GM19193 (cell line): Measurements from ENCODE around the gene METTL15.

Experiments used
- POLR2A ChIP-seq: IDR thresholded peaks from 4 replicates; pipeline ENCODE4 v1.6.1; 2011; ENCODE audit not compliant: insufficient read depth, insufficient read length; ENCODE audit errors: extremely low read depth

Gene METTL15

GRCh38 chr11:28146123-28146751 is 38.0 kb downstream of the METTL15 start:
- no peak for TF ChIP-seq POLR2A

DNA sequence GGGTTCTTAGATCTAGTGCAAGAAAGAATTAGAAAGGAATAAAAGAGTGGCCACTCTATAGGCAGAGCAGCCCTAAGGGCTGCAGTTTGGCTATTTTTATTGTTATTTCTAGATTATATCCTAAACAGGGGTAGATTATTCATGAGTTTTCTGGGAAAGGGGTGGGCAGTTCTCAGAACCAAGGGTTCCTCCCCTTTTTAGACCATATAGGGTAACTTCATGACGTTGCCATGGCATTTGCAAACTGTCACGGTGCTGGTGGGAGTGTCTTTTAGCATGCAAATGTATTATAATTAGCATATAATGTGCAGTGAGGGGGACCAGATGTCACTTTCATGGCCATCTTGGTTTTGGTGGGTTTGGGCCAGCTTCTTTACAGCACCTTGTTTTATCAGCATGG is 44.6 kb downstream of the METTL15 start:
- no peak for TF ChIP-seq POLR2A

DNA sequence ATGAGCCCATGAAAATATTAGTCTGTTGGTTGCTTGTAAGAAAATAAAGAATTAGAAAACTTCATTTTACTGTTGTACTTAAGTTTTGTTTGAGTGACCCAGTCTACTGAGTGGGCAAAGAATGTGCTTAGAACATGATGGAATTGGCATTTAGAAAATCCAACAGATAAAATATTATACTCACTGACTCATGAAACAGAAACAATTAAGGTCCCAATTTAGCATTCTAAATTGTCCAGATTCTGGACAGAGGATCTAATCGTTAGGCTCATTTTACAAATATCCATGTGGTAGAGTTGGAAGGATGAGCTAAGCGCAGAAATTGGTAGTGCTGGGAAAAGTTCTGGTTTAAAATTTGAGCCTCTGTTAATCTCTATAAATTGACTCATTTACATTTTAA is 45.4 kb downstream of the METTL15 start:
- no peak for TF ChIP-seq POLR2A

DNA sequence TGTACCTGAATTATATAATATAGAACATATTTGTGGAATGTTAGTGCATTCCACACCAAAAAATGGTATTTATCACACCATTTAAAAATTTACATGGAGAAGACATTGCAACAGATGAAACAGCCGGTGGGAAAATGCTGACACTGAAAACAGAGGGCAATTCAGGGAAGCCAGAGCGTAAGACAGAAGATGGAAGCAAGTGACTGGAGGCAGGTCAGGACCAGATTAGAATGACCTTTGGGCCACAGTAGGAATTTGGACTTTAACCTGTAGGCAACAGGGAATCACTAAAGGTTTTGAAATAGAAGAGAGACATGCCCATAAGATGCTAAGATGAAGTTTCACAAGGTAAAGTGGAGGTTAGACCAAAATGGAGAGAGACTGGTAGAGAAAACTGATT is 60.5 kb downstream of the METTL15 start:
- TF ChIP-seq POLR2A: no peak

DNA sequence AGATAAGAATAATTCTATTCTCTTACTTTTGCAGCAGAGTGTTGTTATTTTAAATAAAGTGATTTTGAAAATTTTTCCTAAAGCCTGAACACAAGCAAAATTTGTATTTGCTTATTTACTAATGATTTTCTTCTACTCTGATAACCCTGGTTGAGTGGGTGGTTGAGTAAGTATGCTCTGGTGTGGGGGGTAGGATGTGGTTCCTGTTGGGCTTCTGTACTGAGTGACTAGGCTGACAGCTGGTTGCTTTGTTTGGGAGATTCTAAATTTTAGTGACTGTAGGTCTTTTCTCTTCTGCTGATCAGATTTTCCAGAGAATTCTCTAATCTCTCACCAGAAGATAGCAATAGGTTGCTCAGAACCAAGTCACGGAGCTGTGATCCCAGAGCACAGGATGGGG is 61.6 kb downstream of the METTL15 start:
- TF ChIP-seq POLR2A: no peak

GRCh38 chr11:28170759-28171158 is 62.6 kb downstream of the METTL15 start:
- TF ChIP-seq POLR2A: no peak

DNA sequence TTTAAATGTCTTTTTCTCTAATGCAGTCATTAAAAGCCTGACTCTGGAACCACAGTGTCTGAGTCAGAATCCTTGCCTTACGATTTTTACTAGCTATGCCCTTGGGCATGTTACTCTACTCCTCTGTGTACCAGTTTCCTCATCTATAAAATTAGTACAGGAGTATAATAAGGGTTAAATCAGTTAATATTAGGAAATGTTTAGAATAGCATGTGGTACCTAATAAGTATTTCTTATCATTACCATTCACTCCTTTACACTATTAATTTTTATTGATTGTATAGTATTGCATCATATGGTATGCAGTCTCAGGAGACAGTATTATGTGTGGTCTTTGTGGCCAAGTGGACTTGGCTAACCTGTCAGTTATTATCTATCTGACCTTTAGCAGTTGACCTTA is 68.2 kb downstream of the METTL15 start:
- no peak for TF ChIP-seq POLR2A

GRCh38 chr11:28195449-28195848 is 87.3 kb downstream of the METTL15 start:
- no peak for TF ChIP-seq POLR2A

GRCh38 chr11:28209906-28210305 is 101.7 kb downstream of the METTL15 start:
- TF ChIP-seq POLR2A: no peak

DNA sequence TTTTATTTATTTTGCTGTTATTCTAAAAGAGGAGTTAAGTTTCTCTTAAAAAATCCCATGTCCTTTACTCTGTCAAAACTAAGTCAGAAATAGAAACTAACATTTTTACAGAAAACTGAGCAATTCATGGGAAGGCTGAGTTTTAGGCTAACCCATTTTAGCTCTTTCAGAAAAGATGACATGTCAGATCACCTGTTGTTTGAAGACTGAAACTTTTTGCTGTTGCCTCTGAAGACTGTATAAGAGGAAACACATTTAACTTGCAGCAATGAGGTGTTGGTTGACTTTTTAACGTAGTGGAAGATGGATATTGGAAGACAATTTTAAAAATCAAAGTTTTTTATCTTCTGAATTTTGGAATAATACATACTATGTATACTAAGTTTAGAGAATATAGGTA is 115.4 kb downstream of the METTL15 start:
- no peak for TF ChIP-seq POLR2A

DNA sequence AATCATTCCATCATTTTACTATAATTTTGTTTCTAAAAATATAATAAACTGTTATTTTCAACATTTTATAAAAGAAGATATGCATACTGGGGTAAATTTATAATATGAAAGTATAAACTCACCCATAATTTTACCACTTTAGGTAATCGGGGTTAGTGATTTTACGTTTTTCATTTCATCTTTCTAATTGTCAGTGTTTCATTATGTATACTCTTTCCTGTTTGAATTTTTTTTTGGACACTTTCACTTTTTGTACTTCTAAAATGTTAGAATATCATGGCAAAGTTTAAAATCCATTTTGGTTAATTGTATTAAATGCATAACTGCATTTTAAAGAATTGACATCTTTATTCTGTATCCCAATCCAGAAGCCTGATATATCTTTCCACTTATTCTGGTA is 115.8 kb downstream of the METTL15 start:
- TF ChIP-seq POLR2A: no peak

- no peak for TF ChIP-seq POLR2A
Measured at GRCh38 chr11:28227460-28227859, 119.3 kb downstream of the METTL15 start.

GRCh38 chr11:28228196-28228895 is 120.2 kb downstream of the METTL15 start:
- no peak for TF ChIP-seq POLR2A

DNA sequence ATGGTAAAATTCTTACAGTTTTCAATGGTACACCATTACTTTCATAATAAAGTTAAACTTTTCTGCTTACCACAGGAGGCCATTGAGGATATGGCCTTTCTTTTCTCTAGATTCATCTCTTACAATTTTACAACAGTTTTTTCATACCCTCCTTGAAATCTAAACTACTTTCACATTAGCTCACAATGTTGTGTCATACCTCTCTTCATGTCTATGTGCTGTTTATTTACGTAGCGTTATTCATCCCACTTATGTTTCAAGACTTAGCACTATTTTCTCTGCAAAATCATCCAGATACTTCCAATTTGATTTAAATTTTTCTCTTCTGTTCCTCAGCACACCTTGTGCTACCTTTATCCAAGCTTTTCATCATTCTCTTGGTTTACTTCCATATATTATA is 123.3 kb downstream of the METTL15 start:
- TF ChIP-seq POLR2A: no peak

GRCh38 chr11:28232649-28233048 is 124.5 kb downstream of the METTL15 start:
- no peak for TF ChIP-seq POLR2A

GRCh38 chr11:28241760-28242159 is 133.6 kb downstream of the METTL15 start:
- TF ChIP-seq POLR2A: no peak

DNA sequence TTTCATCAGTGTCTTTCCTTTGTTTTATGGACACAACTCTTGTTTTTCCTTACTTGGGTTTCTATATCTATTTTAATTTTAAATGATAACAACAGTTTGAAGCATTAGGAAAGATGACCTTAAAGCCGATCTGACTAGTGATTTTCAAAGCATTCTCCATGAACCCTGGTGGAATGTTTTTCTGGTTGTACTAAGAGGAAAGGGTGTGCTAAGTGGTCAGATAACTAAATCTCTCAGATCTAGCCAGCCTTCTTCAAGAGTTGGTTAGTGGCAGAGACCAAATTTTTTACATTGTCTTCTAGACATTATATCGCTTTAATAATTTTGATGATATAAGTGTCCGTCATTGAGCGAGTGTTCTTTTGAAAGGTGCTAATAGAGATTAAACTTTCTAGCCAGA is 134.4 kb downstream of the METTL15 start:
- no peak for TF ChIP-seq POLR2A

- TF ChIP-seq POLR2A: no peak
Measured at GRCh38 chr11:28243061-28243460, 134.9 kb downstream of the METTL15 start.

DNA sequence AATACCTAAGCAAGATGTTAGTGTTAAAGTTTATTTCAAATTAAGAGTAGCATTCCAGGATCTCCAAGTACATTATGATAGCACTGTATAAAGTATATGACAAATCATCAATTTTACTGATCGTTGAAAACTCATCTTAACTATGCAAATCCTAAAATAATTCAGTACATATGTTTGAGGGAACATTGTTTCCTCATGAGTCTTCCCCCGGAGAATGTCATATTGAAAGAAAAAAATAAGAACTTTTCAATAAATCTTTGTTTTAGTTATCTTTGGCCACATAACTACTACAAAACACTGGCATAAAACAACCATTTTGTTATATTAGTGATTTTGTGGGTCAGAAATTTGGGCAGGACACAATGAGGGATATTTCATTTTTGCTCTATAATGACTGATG is 135.4 kb downstream of the METTL15 start:
- no peak for TF ChIP-seq POLR2A
